Lower lobe of right lung (tissue), 2 donors: ENCODE results near the gene HIGD1A. TPM values are rescaled to one million over a fixed set of nuclear protein-coding genes. Genes with fewer than 3 reads are reported as not detected.

Experiments used
- ATAC-seq, 2 donors: fragments of 200-7000 bp; cut with Tn5 transposase; one replicate each; pipeline ENCODE4 v1.9.1; 2020 to 2022; ENCODE audit warnings: mild to moderate bottlenecking in 2 of 2, moderate library complexity in 2 of 2
- DNase-seq: peaks from one replicate; pipeline ENCODE4 v3.0.0-alpha.2; 2020
- H3K27ac ChIP-seq: fragments of 200-600 bp; one replicate; pipeline ENCODE4 v1.8.0; 2022
- H3K27me3 ChIP-seq: fragments of 200-600 bp; one replicate; pipeline ENCODE4 v1.8.0; 2022; ENCODE audit warnings: low read depth
- H3K36me3 ChIP-seq: fragments of 200-600 bp; one replicate; pipeline ENCODE4 v1.8.0; 2022; ENCODE audit warnings: mild to moderate bottlenecking
- H3K4me1 ChIP-seq: fragments of 200-600 bp; one replicate; pipeline ENCODE4 v1.8.0; 2022
- H3K4me3 ChIP-seq: fragments of 200-600 bp; one replicate; pipeline ENCODE4 v1.8.0; 2022; ENCODE audit warnings: mild to moderate bottlenecking
- H3K9me3 ChIP-seq: fragments of 200-600 bp; one replicate; pipeline ENCODE4 v1.8.0; 2022
- CTCF ChIP-seq: fragments of 200-600 bp; IDR thresholded peaks from one replicate; pipeline ENCODE4 v1.8.0; 2022; ENCODE audit warnings: antibody characterized with exemption, mild to moderate bottlenecking
- intact Hi-C: fragments of 100-400 bp; cut with DNase I; formaldehyde crosslinking; loops from one replicate; pipeline ENCODE4 v1.11.0; 2022
- total RNA-seq: library from RNA; stranded (reverse); fragmentation: NEBNext Ultra II Directional; extraction: Animal tissue kit (Norgen Biotek cat#: 25700); gene quantifications from one replicate; pipeline ENCODE4 v1.2.1, GENCODE V29; 2021
- donor health status: DM: no; HTN: yes; CAD: no; lungs with severe emphysema.

The HIGD1A gene
- total RNA-seq, 1 donor from 2014 or later: 83.8 TPM

GRCh38 chr3:42735615-42736014 lies 68.7 kb downstream of the HIGD1A start:
- H3K4me1 ChIP-seq: no peaks in the 10 kb centered on the region
- intact Hi-C loops: no loop called here
- no peak for TF ChIP-seq CTCF
- no peak overlapping the region for H3K4me3 ChIP-seq
- no peaks in the 10 kb centered on the region for H3K27me3 ChIP-seq
- ATAC-seq (no peak), DNase-seq (no peak)
- H3K9me3 ChIP-seq: no peaks in the 10 kb centered on the region
- no peaks in the 10 kb centered on the region for H3K36me3 ChIP-seq
- no peak overlapping the region for H3K27ac ChIP-seq

GRCh38 chr3:42735019-42735418 lies 69.3 kb downstream of the HIGD1A start:
- H3K4me1 ChIP-seq: no peaks in the 10 kb centered on the region
- no peak for TF ChIP-seq CTCF
- H3K27ac ChIP-seq: no peak overlapping the region
- no peaks in the 10 kb centered on the region for H3K9me3 ChIP-seq
- H3K4me3 ChIP-seq: no peak overlapping the region
- no peaks in the 10 kb centered on the region for H3K27me3 ChIP-seq
- DNase-seq: no peak
- no peak for ATAC-seq
- H3K36me3 ChIP-seq: no peaks in the 10 kb centered on the region
- intact Hi-C loops: no loop called here

- H3K27me3 ChIP-seq: no peaks in the 10 kb centered on the region
- no peak overlapping the region for H3K27ac ChIP-seq
- H3K4me3 ChIP-seq: no peak overlapping the region
- no peaks in the 10 kb centered on the region for H3K9me3 ChIP-seq
- no peaks in the 10 kb centered on the region for H3K36me3 ChIP-seq
- intact Hi-C loops: no loop called here
- DNase-seq (no peak), ATAC-seq (no peak)
- no peaks in the 10 kb centered on the region for H3K4me1 ChIP-seq
- TF ChIP-seq CTCF: no peak
These were observed 69.9 kb downstream of the HIGD1A start for GRCh38 chr3:42734263-42734860.

- Histone ChIP-seq H3K27ac (no peak overlapping the region), H3K36me3 (no peaks in the 10 kb centered on the region), H3K27me3 (no peaks in the 10 kb centered on the region), H3K9me3 (no peaks in the 10 kb centered on the region), H3K4me3 (no peak overlapping the region), H3K4me1 (no peaks in the 10 kb centered on the region)
- ATAC-seq (no peak), DNase-seq (no peak)
- no peak for TF ChIP-seq CTCF
- intact Hi-C loops: no loop called here
These were observed 70.6 kb downstream of the HIGD1A start for GRCh38 chr3:42733501-42734262.

Other genes with a start within 250 kb of the HIGD1A start
- gene SEC22C, start 222.5 kb downstream of the HIGD1A start, total RNA-seq: 51.3 TPM
- 21.4 TPM for gene SS18L2, start 213.6 kb downstream of the HIGD1A start, total RNA-seq
- gene NKTR, start 203.8 kb downstream of the HIGD1A start, total RNA-seq: 87.3 TPM
- 20.0 TPM for gene ZBTB47, start 150.8 kb downstream of the HIGD1A start, total RNA-seq
- gene KLHL40, start 119.0 kb downstream of the HIGD1A start, total RNA-seq: not detected
- gene HHATL, start 101.7 kb downstream of the HIGD1A start, total RNA-seq: 1.0 TPM
- 2.5 TPM for gene CCDC13, start 31.2 kb downstream of the HIGD1A start, total RNA-seq
- gene ACKR2, start 5.0 kb upstream of the HIGD1A start, total RNA-seq: 5.3 TPM
- gene CYP8B1, start 71.4 kb upstream of the HIGD1A start, total RNA-seq: not detected
- gene ZNF662, start 101.7 kb upstream of the HIGD1A start, total RNA-seq: 7.3 TPM
- gene GASK1A, start 174.8 kb upstream of the HIGD1A start, total RNA-seq: 5.9 TPM